ENCODE results near the gene TGFBR3.

The TGFBR3 gene

GRCh38 chr1:91771717-91772116 is 114.2 kb downstream of the TGFBR3 start:
- no peak overlapping the region for H3K4me3 ChIP-seq (replicated peaks; ENCODE audit: low read depth, low read length)
- TF ChIP-seq, protein P1, sequence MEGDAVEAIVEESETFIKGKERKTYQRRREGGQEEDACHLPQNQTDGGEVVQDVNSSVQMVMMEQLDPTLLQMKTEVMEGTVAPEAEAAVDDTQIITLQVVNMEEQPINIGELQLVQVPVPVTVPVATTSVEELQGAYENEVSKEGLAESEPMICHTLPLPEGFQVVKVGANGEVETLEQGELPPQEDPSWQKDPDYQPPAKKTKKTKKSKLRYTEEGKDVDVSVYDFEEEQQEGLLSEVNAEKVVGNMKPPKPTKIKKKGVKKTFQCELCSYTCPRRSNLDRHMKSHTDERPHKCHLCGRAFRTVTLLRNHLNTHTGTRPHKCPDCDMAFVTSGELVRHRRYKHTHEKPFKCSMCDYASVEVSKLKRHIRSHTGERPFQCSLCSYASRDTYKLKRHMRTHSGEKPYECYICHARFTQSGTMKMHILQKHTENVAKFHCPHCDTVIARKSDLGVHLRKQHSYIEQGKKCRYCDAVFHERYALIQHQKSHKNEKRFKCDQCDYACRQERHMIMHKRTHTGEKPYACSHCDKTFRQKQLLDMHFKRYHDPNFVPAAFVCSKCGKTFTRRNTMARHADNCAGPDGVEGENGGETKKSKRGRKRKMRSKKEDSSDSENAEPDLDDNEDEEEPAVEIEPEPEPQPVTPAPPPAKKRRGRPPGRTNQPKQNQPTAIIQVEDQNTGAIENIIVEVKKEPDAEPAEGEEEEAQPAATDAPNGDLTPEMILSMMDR (IDR thresholded peaks at IDR 0.05; ENCODE audit: low read depth, low read length, missing control alignments), result no peak
- DNase-seq (ENCODE audit: extremely low read depth, low read depth), result no peak

- no peak overlapping the region for H3K4me3 ChIP-seq (replicated peaks; ENCODE audit: low read depth, low read length)
- TF ChIP-seq, protein P1 (IDR thresholded peaks at IDR 0.05; ENCODE audit: low read depth, low read length, missing control alignments), result no peak
- DNase-seq (ENCODE audit: extremely low read depth, low read depth), result no peak
These were observed 115.2 kb downstream of the TGFBR3 start for GRCh38 chr1:91770667-91771268.

DNA sequence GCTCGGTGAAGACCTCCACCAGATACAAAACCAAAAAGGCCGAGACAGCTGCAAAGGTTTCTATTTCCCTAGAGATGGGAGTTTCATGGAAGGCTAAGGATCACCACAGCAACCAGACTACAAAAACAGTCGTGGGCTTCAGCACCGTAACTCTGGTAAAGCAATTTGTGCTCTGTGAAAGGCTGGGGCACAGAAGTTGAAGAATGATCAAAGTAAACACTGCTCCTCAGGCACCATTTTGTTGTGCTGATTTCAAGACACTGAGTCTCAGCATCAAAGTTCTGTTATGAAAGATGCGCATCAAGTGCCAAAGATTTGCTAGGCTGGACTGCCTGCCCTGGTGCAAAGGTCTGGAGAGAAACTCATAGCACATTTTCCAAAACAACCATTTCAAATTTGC is 116.2 kb downstream of the TGFBR3 start:
- DNase-seq (ENCODE audit: extremely low read depth, low read depth), result no peak
- H3K4me3 ChIP-seq (replicated peaks; ENCODE audit: low read depth, low read length), result no peak overlapping the region
- TF ChIP-seq, protein P1 (IDR thresholded peaks at IDR 0.05; ENCODE audit: low read depth, low read length, missing control alignments), result no peak

- no peak overlapping the region for H3K4me3 ChIP-seq (replicated peaks; ENCODE audit: low read depth, low read length)
- TF ChIP-seq, protein P1 (IDR thresholded peaks at IDR 0.05; ENCODE audit: low read depth, low read length, missing control alignments), result no peak
- no peak for DNase-seq (ENCODE audit: extremely low read depth, low read depth)
These were observed 116.9 kb downstream of the TGFBR3 start for GRCh38 chr1:91768786-91769725.

GRCh38 chr1:91768120-91768519 is 117.8 kb downstream of the TGFBR3 start:
- TF ChIP-seq, protein P1 (IDR thresholded peaks at IDR 0.05; ENCODE audit: low read depth, low read length, missing control alignments), result no peak
- DNase-seq (ENCODE audit: extremely low read depth, low read depth), result no peak
- H3K4me3 ChIP-seq (replicated peaks; ENCODE audit: low read depth, low read length), result no peak overlapping the region

DNA sequence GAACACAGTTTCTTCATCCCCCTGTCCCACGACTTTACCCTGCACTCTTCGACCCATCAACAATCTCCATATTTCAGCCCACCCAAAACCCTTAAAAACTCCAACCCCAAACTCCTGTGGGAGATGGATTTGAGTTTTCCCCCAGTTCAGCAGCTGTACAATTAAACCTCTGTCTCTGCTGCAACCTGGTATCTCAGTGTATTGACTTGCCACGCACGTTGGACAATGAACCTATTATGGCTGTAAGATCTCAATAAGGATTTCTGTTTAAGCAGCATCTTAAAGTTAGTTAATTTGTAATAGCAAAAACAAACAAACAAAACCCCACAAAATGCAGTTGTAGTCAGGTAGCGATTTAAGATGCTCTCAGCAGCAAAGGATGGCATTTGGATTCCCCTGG is 119.1 kb downstream of the TGFBR3 start:
- no peak overlapping the region for H3K4me3 ChIP-seq (replicated peaks; ENCODE audit: low read depth, low read length)
- DNase-seq (ENCODE audit: extremely low read depth, low read depth), result no peak
- TF ChIP-seq, protein P1 (IDR thresholded peaks at IDR 0.05; ENCODE audit: low read depth, low read length, missing control alignments), result no peak
